HG02798 (cell line): ENCODE results near the gene SRSF12.
"Not testable (repeated sequence)": the region's sequence is repeated elsewhere in the genome, so short reads cannot be mapped to it uniquely, and the experiment has no call there.

Experiments used
- ATAC-seq: cut with Tn5 transposase; IDR thresholded peaks from one replicate; pipeline ENCODE4 v1.9.1; 2021; ENCODE audit warnings: mild to moderate bottlenecking; ENCODE audit not compliant: unreplicated experiment, poor library complexity

Gene SRSF12

DNA sequence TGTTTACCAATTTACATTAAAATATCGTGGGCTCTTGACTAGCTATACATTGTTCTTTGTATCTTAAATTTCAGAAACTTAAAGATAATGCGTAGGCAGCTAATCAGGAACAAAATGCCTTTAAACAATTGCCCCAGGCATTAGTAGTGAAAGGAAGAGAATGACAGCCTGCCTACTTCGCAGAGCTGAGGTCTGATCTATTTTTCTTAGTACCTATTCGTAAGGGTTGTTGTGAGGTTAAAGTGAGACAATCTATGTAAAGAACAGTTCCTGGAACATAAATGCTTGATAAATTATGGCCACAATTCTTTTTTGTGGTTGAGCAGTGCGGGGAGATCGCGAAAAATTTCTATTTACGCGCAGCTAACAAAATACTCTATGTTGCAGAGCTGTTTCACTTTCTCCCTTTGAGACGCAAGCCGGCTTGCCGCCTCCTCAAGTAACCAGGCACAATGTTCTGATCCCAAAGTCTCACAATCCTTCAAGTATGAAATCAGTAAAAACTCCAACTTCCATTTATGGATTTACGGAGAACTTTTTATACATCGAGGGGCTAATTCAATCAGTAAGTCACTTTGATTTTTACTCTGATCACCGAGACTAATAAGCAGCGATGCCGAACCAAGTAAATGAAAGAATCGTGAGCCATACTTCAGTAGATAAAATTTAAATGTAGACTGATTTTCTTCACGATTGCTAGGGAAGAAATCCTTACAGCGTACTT, 38.2 kb downstream of the SRSF12 start:
- no peak for ATAC-seq

DNA sequence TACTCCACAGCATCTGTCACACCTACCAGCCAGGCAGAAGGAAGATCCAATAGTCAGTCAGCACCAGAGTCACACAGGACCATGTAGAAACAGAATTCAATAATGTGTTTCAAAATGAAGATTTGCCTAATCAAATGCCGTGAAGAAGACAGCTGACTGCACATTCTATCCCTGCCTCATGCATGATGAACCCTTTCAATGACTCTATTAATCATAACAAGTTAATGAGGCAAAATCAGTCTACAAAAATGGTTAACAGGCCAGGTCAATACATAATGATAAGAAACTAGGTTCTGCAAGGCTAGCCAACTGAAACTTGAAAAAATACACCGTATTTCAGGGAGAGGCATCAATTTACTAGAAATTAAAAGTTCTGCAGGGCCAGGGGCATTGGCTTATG, 44.0 kb downstream of the SRSF12 start:
- no peak for ATAC-seq

DNA sequence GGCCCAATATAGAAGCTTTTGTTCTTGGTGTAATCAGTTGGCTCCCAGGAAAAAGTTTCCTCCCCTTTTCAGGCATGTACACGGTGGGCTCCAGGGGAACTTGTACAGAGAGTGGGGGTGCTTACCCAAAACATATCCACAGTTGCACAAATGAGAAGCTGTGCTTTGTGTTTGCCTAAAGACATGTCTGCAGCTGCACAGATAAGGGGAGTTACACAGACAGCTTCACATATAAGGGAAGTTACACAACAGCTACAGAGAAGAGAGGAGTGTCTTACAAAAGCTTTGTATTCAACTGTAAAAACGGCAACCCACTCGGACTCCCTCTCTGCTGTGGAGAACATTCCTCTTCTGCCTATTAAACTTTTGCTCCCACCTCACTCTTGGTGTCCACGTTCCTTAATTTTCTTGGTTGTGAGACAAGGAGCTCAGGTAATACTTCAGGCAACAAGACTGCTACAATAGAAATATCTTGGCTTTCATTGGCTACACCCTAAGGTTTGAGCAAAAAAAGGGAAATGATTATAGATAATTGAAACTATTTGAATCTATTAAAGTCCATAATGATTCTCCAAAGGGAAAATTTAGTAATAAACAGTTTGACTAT, 44.8 kb downstream of the SRSF12 start:
- ATAC-seq, result no peak

DNA sequence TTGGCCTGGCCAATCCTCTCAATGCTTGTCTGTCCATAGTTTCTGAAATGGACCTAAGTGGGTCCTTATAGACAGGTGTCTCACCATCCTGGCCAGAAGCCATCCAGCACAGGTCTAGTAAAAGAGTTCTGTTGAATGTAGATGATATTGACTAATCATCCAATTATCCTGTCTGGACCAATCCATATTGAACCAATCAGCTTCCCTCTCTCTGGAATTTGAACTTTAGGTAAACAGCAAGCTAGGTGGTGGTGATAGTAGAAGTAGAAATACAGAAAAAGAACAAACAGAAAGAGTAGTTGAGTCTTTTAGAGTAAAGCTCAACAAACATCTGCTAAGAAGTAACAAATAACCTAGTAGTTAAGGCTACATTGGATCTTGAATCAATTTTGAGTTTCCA, 46.8 kb downstream of the SRSF12 start:
- ATAC-seq, result no peak

DNA sequence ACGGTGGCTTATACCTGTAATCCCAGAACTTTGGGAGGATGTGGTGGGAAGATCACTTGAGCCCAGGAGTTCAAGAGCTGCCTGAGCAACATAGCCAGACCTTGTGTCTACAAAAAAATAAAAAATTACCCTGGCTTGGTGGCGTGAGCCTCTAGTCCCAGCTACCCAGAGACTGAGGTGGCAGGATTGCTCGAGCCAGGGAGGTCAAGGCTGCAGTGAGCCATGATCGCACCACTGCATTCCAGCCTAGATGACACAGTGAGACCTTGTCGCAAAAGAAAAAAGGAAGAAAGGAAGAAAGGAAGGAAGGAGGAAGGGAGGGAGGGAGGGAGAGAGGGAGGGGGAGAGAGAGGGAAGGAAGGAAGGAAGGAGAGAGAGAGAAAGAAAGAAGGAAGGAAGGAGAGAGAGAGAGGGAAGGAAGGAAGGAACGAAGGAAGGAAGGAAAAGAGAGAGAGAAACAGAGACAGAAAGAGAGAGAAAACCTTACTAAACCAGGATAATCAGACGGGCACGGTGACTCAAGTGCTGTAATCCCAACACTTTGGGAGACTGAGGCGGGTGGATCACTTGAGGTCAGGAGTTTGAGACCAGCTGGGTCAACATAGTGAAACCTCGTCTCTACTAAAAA, 48.2 kb downstream of the SRSF12 start:
- no peak for ATAC-seq

DNA sequence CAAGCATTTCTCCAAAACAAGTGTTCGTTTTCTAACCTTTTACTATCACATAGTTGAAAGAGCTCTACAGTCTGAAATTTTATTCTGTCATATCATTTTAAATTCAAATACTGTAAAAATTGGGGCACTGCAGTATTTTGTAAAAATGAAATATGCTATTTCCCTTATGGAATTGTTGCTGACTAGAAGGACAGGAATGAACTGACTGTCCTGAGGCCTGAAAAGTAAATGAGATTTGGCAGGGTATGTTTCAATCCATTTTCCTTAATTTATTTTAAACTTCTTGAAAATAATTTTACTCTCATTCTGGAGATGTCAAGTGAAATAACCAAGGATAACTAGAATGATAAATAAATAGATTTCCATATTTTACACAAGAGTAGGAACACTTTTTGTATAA, 49.2 kb downstream of the SRSF12 start:
- ATAC-seq, result no peak

DNA sequence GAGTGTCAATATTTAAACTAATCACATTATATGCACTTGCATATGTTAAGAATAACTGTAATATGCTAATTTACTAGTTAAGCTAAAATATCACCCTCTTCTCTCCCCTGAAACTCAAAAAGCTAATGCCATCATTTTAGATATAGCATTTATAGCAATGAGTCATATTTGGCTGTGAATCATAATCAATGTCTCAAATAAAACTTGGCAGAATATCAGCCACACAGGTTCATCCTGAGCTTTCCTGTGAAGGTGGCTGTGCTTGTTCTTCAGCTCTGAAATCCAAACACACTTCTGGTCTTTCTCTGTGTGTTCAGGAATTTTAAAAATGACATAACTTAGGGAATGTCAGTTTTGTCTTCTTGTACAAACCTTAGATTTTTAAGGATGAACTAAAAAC, 50.1 kb downstream of the SRSF12 start:
- no peak for ATAC-seq

DNA sequence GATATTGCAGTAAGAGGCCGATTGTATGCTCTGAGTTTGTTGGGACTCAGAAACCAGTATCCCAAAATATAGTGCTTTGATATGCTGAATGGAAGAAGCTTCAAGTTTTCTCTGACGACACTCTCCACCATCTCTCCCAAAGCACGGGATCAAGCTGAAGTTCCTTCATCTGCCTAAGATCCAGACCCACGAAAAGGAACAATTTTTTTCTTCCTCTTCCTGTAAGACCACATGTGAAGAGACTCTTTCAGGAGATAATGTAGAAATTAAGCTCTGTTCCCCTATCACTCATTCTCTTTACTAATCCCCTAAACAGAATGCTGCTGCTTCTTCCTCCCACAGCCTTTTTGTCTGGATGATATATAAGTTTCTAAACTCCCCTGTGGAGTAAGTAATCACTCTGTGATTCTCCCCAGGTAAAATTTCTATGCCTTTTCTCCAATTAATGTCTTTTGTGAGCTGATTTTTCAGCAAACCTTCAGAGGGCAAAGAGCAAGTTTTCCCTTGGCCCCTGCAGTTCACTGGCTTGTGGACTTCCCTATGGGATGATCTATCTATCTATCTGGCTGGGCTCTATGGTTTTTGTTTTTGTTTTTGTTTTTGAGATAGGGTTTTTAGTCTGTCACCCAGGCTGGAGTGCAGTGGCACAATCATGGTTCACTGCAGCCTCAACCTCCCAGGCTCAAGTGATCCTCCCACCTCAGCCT, 50.8 kb downstream of the SRSF12 start:
- ATAC-seq, result no peak

DNA sequence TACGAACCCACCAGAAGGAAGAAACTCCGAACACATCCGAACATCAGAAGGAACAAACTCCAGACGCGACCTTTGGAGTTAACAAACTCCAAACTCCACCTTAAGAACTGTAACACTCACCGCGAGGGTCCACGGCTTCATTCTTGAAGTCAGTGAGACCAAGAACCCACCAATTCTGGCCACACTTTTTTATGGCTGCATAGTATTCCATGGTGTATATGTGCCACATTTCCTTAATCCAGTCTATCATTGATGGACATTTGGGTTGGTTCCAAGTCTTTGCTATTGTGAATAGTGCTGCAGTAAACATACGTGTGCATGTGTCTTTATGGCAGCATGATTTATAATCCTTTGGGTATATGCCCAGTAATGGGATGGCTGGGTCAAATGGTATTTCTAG, 51.8 kb downstream of the SRSF12 start:
- not testable (repeated sequence) for ATAC-seq

DNA sequence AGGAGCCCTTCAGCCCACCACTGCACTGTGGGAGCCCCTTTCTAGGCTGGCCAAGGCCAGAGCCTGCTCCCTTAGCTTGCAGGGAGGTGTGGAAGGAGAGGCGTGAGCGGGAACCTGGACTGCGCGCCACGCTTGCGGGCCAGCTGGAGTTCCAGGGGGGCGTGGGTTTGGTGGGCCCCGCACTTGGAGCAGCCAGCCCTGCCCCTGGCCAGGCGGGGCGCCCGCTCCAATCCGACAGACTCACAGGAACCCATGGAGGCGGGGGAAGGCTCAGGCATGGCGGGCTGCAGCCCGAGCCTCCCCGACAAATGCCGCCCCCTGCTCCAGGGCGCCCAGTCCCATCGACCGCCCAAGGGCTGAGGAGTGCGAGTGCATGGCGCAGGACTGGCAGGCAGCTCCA, 52.9 kb downstream of the SRSF12 start:
- not testable (repeated sequence) for ATAC-seq

DNA sequence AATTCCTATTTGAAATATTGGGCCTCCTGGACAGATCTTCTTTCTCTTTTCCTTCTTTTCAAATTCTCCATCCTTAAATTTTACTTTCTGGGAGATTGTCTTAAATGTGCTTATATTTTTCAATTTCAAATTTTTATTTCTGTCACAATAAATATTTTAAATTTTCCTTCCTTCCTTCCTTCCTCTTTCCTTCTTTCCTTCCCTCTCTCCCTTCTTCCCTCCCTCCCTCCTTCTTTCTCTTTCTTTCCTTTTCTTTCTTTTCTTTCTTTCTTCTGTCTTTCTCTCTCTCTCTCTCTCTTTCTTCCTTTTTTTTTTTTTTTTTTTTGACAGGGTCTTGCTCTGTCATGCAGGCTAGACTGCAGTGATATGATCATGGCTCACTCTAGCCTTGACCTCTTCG, 54.0 kb downstream of the SRSF12 start:
- ATAC-seq, result no peak

DNA sequence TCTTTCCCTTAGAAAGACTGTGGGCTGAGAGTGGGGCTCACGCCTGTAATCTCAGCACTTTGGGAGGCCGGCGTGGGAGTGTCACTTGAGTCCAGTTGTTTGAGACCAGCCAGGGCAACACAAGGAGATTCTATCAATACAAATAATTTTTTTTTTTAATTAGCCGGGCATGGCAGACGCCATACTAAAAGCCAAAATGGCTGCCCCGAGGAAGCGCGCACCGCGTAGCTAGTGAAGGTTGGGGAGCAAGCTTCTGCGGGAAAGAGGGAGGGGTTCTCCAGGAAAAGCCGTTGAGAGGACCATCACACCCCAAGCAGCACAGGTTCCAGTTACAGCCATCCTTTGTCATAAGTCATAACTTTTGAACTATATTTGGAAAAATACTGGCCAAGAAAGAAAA, 58.6 kb downstream of the SRSF12 start:
- no peak for ATAC-seq

DNA sequence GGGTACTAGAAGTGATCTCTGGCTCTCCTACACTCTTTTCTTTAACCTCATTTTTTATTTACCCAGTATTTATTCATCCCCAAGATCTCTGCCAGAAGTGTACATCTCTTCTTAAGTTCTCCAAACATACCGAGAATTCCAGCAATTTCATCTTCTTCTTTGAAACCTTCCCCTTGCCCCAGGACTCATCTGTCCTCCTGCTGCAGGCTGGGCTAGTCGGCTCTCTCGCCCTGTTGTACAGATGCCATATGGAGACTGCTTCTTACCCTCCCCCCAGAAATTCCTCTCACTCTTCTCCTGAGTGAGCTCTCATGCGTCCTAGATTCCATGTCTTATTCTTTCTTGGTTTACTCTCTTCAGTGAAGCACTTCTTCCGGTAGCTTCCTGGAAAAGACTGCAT, 59.2 kb downstream of the SRSF12 start:
- ATAC-seq, result no peak

DNA sequence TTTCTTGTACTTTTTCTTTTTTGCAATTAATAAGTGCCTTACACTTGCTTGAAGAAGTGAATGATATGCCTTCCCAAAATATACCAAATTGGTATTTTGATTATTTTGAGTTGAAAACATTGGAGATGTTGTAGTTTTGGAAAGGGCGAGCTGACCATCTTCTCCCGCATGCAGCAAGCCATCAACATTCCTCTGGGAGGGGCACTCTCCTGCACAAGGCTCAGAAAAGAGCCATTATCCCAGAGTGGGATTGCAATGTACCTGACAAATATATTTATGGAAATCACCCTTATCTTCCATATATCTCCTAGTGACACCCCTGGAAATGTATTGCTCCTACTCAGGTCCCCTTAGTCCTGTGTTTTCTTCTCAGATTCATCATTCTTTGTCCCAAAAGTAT, 60.1 kb downstream of the SRSF12 start:
- ATAC-seq, result no peak

DNA sequence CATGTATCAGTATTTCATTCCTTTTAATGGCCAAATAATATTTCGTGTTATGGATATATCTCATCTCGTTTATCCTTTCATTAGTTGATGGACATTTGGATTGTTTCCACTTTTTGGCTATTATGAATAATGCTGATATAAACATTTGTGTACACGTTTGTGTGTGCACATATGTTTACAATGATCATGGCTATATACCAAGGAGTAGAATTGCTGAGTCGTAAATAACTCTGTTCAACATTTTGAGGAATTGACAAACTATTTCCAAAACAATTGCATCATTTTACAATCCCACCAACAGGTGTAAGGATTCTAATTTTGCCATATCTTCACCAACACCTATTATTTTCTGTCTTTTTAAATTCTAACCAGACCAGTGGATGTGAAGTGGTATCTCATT, 63.7 kb downstream of the SRSF12 start:
- ATAC-seq, result no peak

DNA sequence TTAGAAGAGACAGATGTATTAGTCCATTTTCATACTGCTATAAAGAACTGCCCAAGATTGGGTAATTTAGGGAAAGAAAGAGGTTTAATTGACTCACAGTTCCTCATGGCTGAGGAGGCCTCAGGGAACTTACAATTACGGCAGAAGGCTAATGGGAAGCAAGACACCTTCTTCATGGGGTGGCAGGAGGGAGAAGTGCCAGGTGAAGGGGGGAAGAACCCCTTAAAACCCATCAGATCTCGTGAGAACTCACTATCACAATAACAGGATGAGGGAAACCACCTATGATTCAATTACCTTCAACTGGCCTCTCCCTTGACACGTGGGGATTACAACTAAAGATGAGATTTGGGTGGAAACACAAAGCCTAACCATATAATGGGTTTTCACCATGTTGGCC, 66.2 kb downstream of the SRSF12 start:
- no peak for ATAC-seq

DNA sequence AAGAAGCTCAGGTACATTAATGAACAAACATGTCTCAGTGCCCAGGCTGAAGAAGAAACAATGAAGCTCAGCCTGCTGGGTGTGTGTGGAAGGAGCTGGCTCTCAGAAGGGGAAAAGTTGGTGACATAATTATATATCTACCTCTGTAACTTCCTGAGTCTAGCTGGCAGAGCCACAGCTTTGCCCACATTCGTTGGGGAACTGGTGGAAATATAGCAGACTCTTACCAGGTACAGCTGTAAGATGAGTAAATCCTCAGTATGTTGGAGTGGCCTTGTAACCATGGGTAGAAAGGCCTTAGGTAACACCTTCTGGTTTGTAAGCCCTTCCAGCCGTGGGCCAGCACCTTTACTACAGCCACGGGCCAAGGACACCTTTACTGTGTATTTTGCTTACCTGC, 67.2 kb downstream of the SRSF12 start:
- ATAC-seq, result no peak

DNA sequence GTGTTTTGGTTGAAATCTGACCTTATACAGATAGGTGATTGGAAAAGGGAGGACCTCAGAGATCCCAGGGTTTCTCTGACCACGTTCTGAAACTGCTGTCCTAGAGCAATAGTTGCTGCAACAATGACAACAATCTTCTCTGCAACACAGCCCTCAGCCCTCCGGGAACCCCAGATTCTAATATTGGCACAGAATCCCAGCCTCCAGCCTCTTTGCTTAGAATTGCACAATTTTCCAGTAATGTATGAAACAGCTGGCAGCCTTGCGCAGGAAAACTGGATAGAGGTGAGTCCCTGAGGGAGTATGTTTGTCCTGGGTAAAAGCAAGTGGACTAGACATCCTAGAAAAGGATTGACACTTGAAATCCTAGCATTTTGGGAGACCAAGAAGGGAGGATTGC, 67.7 kb downstream of the SRSF12 start:
- ATAC-seq, result no peak

DNA sequence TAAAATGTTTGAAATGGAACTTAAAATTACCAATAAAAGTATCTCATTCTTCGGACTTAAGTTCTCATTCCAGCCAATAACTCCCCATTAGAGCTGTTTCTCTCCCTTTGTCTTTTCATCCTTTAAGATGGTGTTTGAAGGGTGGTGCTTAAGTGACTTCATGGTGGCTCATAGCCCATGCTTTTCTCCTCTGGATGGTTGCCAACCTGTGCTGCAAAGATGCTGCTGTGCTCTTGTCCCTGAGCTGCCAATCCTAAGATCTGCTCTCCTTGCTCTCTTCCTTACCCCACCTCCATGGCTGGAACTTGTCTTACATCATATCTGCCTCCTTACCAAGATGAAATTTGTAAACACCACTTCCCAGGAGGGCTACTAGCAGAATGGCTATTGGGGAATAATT, 68.9 kb downstream of the SRSF12 start:
- no peak for ATAC-seq

DNA sequence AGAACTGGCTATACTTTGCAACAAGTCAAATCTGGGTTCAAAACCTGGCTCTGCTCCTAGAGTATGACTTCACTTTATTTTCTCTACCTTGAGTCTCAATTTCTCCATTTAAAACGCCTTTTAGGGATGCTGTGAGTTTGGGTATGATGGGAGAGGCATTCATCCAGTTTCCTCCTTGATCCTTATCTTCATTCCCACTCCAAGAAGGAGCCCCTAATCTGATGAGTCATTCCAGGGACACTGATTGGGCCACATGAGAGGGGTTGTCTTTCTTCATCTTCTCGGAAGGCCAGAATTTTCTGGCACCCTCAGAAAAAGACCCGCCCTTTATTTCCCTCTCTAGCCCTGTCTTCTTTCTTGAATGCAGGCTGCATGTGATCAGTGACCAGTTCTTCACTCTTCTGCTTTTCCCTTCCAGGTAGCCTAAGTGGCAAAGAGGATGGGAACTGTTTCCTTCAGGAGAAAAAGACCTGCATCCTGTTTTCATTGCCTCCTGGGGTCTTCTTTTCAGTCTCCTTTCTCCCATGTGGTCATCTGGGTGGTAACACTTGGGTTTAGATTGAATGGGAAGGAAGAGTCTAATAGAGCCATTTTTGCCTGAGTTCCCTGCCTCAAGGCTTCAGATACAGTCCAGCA, 69.5 kb downstream of the SRSF12 start:
- no peak for ATAC-seq

DNA sequence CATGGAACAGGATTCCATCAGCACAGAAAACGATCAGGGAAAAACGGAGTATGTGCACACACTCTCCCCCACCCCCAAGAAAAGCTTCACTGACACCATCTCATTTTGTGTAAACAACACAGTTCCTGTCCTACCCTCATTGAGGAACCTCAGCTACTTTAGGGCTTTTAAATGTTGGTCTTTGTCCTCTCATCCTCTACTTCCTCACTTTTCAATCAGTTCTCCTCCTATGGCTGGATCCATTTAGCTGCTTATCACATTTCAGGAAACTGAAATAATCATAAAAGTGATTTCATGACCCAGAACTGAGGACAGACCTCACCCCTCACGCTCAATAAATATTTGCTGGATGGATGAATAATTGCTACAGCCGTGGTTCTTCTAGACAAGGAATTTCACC, 70.4 kb downstream of the SRSF12 start:
- no peak for ATAC-seq
